Fibroblast of gingiva (primary cell): Measurements from ENCODE around the gene ANK2.

Experiments used
- DNase-seq: peaks from one replicate; pipeline ENCODE4 v3.0.0-alpha.2; 2011; ENCODE audit warnings: low read depth

Gene ANK2

DNA sequence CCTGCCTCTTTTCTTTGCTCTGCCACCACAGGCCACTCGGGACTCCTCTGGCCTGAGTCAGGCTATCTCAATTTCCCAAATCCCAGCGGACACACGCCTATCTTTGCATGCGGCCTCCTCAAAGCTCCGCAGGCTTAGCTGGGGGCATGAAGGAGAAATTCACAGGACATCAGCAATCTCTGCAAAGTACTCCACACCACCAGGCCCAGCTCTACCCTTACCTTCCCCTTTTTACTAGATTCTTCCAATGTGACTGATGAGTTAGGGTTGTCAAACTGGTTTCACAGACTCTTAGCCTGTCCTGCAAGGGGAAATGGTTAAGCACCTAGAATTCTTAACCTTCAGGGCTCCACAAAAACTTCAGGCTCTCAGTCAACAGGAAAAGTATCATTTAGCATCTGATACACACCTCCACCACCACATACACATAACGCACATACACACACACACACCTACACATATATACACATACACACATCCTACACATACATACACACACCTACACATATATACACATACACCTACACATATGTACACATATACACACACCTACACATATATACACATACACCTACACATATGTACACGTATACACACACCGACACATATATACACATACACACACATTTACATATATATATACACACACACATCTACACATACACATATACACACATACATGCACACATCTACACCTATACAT is 349.1 kb downstream of the ANK2 start:
- DNase-seq: no peak

DNA sequence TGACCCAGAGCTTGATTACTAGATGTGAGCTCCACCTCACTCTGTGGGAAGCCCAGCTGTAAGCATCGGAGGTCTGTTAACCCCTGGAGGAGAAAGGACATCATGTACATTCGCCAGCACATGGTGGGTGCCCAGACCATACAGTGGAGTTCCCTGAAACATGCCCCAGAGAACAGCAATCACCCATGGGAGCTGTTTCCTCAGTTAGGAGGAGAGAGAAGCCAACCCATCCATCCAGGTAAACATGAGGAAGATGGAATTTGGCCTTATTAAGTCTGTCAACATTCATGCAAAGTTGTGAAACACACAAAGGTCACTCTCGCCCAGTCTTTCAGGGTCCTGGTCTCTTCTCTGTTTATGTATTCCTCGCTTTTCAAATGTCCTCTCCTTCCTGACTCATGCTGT is 354.7 kb downstream of the ANK2 start:
- DNase-seq: no peak

DNA sequence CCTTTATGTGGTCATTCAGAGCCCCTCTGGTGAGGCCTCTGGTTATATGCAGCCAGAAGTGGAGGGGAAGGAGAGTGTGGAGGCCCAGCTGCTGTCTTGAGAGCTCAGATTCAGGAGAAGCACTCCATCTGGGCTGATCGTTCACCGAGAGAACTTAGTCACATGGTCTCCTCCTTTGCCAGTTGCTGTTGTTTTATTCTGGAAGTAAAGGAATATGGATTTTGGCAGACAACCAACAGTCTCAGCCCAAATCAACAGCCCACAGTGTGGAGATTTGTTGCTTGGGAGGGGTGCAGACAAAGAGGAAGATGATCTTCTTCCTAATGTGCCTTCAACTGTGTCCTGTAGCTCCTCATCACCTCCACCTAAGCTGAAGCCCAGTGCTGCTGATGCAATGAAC is 355.4 kb downstream of the ANK2 start:
- no peak for DNase-seq

DNA sequence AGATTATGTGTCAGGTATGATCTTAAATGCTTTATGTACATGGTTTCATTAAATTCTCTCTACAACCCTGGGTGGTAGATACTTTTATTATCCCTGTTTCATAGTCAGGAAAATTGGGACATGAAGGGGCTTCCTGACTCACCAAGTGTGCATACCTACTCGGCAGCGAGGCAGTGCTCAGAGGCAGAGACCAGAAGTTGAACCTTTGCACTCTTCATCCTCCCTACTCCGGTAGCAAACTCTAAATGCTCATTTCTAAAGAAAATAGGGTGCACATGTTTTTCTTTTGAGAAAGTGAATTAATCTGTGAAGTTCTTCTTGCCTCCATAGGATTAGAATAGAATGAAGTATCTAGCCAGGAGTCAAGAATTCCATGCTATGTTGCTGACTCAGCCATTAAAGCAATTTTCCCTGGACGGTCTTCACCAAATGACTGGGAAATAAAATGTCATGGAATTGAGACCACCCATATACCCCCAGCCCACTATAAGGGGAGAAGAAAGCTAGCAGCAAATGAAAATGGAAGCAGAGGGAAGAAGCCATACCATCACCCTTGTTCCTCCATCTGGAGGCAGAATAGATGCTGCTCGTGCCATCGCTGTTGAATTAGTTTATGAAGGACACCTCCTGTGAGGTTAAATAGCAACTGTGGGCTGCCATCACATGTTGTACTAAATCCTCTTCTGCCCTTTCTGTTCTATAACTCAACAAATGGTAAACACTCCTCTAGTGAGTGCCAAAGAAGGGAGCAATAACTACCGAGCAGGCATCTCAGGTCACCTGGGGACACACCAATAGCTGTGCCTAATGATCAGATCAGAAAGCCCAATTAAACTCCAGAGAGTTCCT is 356.6 kb downstream of the ANK2 start:
- DNase-seq: no peak

DNA sequence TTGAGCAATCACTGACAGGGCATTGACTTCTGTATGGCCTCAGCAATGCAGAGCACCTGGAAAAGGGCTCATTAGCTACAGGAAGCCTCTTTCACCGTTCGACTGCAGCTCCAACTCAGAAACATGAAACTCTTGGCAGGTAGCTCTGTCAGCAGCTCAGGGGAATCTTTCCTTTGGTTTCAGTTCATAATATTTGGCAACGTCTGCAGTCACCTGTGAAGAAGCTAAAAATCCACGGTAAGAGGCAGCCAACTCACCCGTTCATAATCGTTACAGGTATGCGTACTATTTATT is 357.2 kb downstream of the ANK2 start:
- DNase-seq: no peak

DNA sequence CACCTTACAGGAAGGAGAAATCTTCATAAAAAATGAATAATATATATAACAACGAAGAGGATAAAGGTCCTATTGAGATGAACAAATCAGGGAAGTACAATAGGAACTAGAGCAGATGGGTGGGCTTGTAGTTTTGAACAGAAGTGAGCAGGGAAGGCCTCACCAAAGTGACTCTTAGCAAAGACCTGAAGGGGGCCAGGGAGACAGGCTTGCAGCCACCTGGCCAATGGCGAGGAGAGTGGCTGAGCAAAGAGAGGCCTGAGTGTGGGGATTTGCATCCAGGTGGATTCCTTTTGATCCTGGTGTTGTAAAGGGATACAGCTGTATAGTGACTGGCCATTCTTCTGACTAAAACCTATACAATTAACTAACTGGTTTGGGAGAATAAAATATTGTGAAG is 358.0 kb downstream of the ANK2 start:
- no peak for DNase-seq

DNA sequence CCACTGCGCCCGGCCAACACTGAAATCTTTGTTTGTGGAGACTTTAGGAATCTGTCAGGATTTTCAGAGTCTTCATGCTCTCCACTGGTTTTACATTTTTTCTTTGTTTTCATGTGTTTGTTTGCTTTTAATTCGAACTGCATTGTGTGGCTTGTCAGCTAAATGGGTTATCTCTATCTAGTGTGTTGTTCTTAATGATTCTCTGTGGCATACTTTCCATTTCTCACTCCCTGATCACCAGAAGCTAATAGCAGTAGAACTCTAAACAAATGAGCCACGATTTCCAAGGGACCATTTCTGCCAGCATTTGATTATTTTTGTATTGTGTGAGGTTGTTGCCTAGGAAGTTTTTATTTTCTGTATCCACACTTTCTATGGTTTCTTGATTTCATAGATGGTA is 359.7 kb downstream of the ANK2 start:
- no peak for DNase-seq

DNA sequence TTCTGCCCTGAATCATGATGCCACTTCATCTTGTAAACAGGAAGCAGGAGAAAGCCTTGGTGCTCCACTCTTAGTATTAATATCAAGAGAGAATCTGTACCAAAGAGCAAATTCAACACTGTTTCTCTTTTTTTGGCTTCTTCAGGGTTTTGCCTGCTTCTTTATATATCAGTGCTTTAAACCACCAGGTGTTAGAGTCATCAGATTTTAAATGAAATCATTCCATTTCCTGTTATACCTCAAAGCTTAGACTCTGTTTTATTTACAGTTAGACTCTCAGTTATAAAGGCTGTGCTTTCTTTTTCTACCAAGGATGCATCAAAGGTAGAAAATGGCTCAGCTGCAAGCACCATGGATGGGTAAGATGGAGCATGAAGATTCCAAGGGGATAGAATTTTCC is 361.2 kb downstream of the ANK2 start:
- no peak for DNase-seq

DNA sequence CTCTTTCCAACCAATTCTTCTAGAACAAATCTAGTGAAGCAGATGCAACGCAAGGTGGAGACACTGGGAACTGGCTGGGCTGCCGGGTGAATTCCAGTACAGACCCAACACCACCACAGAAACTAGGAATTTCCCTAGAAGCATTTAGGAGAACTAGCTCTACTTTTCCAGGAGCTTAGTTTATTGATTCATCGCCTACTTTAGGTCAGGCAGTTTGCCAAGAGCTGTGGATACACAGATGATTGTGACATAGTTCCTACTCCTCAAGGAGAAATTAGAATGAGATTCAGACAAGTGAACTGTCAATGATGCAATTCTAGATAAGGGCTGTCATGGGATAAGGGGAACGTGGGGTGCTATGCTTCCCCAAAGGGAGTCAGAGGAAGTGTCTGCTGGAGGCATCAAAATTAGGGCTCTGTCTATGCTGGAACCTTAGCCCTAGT is 362.1 kb downstream of the ANK2 start:
- DNase-seq: peak; percentile 77

DNA sequence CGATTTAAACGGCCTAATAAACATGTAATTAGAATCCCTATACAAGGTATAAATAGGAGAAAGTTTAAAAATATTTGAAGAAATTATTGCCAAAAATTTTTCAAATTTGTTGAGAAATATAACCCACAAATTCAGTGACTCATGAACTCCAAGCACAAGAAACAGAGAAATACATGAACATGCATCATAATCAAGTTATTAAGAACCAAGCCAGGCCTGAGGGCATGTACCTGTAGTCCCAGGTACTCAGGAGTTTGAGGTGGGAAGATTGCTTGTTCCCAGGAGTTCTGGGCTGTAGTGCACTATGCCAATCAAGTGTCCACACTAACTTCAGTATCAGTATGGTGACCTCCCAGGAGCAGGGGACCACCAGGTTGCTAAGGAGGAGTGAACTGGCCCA is 370.2 kb downstream of the ANK2 start:
- no peak for DNase-seq

DNA sequence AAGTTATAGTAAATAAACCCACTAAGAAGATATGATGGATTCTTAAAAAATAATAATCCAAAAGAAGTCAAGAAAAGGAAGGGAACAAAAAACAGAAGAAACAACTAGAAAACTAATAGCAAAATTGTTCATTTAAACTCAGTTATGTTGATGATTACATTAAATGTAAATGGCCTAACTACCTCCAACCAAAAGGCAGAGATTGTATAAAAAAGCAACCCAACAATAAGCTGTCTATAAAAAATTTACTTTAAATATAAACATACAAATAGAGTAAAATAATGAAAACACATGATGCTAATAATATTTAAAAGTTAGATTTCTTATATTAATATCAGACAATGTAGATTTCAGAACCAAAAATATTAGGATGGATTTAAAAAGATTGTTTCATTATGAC is 371.5 kb downstream of the ANK2 start:
- DNase-seq: no peak

DNA sequence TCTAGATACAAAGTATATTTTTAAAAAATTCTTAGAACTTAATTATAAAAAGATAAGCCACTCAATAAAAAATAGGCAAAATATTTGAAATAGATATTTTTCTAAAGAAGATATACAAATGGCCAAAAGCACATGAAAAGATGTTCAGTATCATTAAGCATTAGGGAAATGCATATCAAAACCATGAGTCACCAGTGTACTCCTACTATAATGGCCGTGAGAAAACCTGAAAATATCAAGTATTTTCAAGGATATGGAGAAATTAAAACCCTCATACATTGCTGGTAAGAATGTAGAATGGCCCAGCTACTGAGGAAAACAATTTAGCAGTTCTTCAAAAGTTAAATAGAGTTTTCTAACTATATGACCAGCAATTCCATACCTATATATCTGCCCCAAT is 374.2 kb downstream of the ANK2 start:
- no peak for DNase-seq

DNA sequence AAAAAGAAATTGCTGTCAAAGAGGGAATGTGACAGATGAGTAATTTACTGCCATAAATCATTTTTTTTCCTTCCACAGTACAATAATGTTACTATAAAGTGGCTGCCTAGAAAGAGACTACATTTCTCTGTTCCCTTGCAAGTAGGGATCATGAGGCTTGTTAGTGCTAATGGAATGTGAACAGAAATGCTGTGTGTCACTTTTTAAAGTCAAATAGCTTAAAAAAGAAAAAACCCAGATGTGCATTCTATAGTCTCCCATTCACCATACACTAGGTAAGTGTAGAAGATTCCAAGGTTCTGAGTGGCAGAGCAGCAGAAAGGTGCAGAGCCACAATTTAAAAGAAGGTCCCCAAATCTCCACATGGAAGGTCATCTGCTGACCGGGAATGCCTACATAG is 383.7 kb downstream of the ANK2 start:
- DNase-seq: no peak
